ENCODE data around the gene TSC22D4. TPM values are rescaled to one million over a fixed set of nuclear protein-coding genes. Genes with fewer than 3 reads are reported as not detected.

Gene TSC22D4
- total RNA-seq, 1 donor from 2014 or later, result 18.8 TPM

- DNase-seq, result peak; percentile 95
Observed at GRCh38 chr7:100428199-100428966, 50.6 kb downstream of the TSC22D4 start, which contains the start of gene ZCWPW1. Gene ZCWPW1 (minus strand): TSS chr7:100428703. CDS start chr7:100420649, 8,054 bp downstream.

DNA sequence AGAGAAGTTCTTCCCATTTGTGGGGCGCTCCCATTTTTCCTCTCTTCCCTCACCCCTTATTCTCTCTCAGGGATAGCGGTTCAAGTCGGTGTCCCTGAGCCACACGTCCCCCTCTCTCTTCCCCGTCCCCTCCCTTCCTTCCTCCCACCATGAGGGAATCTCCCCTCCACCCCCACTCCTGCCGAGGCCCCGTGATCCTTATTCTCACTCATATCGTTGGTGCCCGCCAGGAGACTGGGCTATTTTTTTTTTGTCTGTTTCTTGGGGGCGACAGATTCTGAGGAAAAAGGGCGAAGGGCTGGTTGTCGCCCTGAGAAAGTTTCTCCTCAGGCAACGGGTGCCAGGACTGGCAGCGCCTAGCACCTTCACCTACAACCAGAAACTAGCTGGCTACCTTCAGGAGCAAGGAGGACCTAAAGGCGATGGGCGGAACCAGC is 51.2 kb downstream of the TSC22D4 start:
- DNase-seq, result no peak

- DNase-seq, result no peak
Observed at GRCh38 chr7:100426516-100426915, 52.5 kb downstream of the TSC22D4 start.

DNA sequence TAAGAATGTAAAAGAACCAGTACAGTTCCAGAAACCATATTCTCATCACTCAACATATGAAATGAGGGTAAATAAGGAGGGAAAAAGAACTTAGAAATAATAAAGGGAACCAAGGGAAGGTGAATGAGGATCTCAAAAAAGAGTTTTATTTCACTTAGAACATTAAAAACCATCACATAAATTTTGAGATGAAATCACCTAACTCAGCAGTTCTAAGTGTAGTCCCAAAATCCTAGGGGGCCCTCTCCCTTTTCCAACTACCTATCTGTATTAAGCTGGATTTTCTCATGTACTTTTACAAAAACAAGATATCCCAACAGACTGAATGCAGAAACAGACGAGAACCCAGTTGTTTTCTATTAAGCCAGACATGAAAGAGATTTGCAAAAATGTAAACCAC is 53.7 kb downstream of the TSC22D4 start:
- DNase-seq, result no peak

DNA sequence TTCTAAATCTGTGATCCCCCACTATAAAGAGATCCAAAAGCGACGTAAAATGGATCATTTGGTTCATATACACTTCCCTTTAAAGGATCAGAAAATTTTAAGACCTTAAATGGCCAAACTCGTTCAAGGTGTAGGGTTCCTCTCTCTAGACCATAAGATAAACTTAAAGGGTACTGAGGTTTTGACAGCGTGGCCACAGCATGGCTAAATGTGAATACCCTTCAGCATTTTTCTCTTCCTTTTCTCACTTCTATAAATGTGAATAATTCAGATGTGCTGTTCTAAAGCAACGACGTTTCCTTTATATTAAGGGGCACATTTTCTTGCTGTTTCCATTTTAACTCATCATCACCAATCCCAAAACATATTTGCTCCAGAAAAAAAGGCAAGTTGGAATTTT is 55.7 kb downstream of the TSC22D4 start:
- no peak for DNase-seq

- DNase-seq, result no peak
Observed at GRCh38 chr7:100419660-100420226, 59.3 kb downstream of the TSC22D4 start.

GRCh38 chr7:100418930-100419659 is 59.9 kb downstream of the TSC22D4 start:
- DNase-seq, result no peak

Other genes starting within 250 kb of the TSC22D4 start
- gene SPDYE3, start 171.5 kb downstream of the TSC22D4 start, total RNA-seq, result not detected
- gene PILRB, start 121.1 kb downstream of the TSC22D4 start, total RNA-seq, result 13.4 TPM
- gene PILRA, start 105.7 kb downstream of the TSC22D4 start, total RNA-seq, result 3.2 TPM
- 4.7 TPM for gene ZCWPW1, start 50.5 kb downstream of the TSC22D4 start, total RNA-seq
- 16.2 TPM for gene MEPCE, start 49.4 kb downstream of the TSC22D4 start, total RNA-seq
- gene PPP1R35, start 42.7 kb downstream of the TSC22D4 start, total RNA-seq, result 8.1 TPM
- gene SPACDR, start 15.0 kb downstream of the TSC22D4 start, total RNA-seq, result 0.49 TPM
- gene NYAP1, start 4.7 kb upstream of the TSC22D4 start, total RNA-seq, result 1.7 TPM
- gene AGFG2, start 60.0 kb upstream of the TSC22D4 start, total RNA-seq, result 5.2 TPM
- gene SAP25, start 94.7 kb upstream of the TSC22D4 start, total RNA-seq, result 0.39 TPM
- gene LRCH4, start 106.9 kb upstream of the TSC22D4 start, total RNA-seq, result 13.3 TPM
- 0.20 TPM for gene FBXO24, start 107.1 kb upstream of the TSC22D4 start, total RNA-seq
- gene PCOLCE, start 123.1 kb upstream of the TSC22D4 start, total RNA-seq, result 102 TPM
- gene MOSPD3, start 133.3 kb upstream of the TSC22D4 start, total RNA-seq, result 5.8 TPM
- gene TFR2, start 162.3 kb upstream of the TSC22D4 start, total RNA-seq, result 1.4 TPM
- not detected for gene ACTL6B, start 177.2 kb upstream of the TSC22D4 start, total RNA-seq
- 69.4 TPM for gene GNB2, start 194.5 kb upstream of the TSC22D4 start, total RNA-seq
- 17.9 TPM for gene GIGYF1, start 215.0 kb upstream of the TSC22D4 start, total RNA-seq
- gene POP7, start 226.9 kb upstream of the TSC22D4 start, total RNA-seq, result 23.9 TPM
- gene EPO, start 241.3 kb upstream of the TSC22D4 start, total RNA-seq, result not detected